ENCODE measurements around the gene VWA1.

DNA sequence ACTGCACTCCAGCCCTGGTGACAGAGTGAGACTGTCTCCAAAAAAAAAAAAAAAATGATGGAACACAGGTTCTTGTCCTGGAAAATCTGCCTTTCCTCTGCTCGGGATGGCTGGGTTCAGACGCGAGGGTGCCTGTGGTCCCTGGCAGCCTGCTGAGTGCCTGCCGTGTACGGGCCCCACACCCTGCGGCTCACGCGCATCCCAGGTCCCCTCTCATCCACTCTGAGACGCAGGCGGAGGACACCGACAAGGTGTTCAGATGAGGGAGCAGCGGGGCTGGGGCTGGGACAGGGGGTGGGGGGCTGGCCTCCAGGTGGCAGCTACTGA lies 10.1 kb upstream of the VWA1 start:
- TF ChIP-seq CTCF (IDR thresholded peaks at IDR 0.05), result no peak
- no peak for TF ChIP-seq POLR2A (IDR thresholded peaks at IDR 0.05)
- no peak for TF ChIP-seq POLR2AphosphoS5 (IDR thresholded peaks at IDR 0.05)
- TF ChIP-seq EP300 (IDR thresholded peaks at IDR 0.05), result no peak

Data from suprapubic skin (tissue), 4 donors.